GM06990 (cell line): ENCODE results near the gene ELN.

Experiments used
- DNase-seq: peaks from one replicate; pipeline ENCODE4 v3.0.0-alpha.2; 2011; ENCODE audit not compliant: insufficient read length; ENCODE audit errors: extremely low read depth
- H3K27me3 ChIP-seq: replicated peaks from 2 replicates; pipeline ENCODE4 v1.6.0; 2011; ENCODE audit warnings: low read length; ENCODE audit not compliant: control insufficient read depth, insufficient read depth
- H3K36me3 ChIP-seq: 2 replicates; pipeline ENCODE4 v1.5.1; 2011; ENCODE audit warnings: low read length; ENCODE audit not compliant: control insufficient read depth, insufficient read depth
- H3K4me3 ChIP-seq: replicated peaks from 2 replicates; pipeline ENCODE4 v1.5.1; 2011; ENCODE audit warnings: low read depth, mild to moderate bottlenecking, control low read depth, low read length
- CTCF ChIP-seq: IDR thresholded peaks from 2 replicates; pipeline ENCODE4 v1.5.1; 2011; ENCODE audit warnings: low read length, control low read depth, mild to moderate bottlenecking, inconsistent platforms; ENCODE audit not compliant: insufficient read depth, poor library complexity, severe bottlenecking

Gene ELN

GRCh38 chr7:73984481-73985205 is 43.3 kb upstream of the ELN start:
- no peak overlapping the region for H3K4me3 ChIP-seq
- no peaks in the 10 kb centered on the region for H3K36me3 ChIP-seq
- no peak for TF ChIP-seq CTCF
- H3K27me3 ChIP-seq: no peaks in the 10 kb centered on the region
- DNase-seq: no peak

GRCh38 chr7:73985737-73986141 is 42.2 kb upstream of the ELN start:
- no peak for TF ChIP-seq CTCF
- Histone ChIP-seq H3K27me3 (no peaks in the 10 kb centered on the region), H3K4me3 (no peak overlapping the region), H3K36me3 (no peaks in the 10 kb centered on the region)
- DNase-seq: no peak

DNA sequence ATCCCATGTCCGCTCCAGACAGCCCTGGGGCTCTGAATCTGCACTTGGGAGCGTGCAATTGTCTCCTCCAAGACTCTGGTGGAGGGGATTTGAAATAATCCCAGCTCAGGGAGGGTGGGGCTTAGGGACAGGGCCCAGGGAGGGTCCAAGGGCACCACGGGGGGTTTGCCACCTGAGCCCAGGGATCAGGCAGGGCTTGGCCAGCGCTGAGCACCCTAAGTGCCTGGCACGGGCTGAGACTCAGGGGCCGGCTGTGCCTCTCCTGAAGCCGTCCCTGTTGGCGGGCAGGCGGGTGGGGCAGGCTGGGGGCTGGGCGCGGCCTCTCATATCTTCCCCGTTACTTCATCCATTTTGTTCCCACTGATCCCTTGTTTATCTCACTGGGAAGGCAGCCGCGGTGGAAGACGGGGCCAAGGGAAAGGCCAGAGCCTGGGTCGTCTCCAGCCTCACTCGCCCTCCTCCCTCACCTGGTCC is 41.8 kb upstream of the ELN start:
- Histone ChIP-seq H3K4me3 (no peak overlapping the region), H3K36me3 (no peaks in the 10 kb centered on the region), H3K27me3 (no peaks in the 10 kb centered on the region)
- no peak for TF ChIP-seq CTCF
- DNase-seq: no peak

DNA sequence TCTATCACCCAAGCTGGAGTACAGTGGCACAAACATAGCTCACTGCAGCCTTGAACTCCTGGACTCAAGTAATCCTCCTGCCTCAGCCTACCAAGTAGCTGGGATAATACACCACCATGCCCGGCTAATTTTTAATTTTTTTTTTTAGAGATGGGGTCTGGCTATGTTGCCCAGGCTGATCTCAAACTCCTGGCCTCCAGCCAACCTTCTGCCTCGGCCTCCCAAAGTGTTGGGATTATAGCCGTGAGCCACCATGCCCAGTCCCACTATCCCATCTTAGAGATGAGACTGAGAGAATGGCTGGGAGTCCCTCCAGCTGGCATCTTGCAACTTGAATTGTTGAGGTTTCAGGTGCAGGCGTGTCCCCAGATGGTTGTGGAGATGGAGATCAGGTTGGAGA is 40.7 kb upstream of the ELN start:
- Histone ChIP-seq H3K36me3 (no peaks in the 10 kb centered on the region), H3K27me3 (no peaks in the 10 kb centered on the region), H3K4me3 (no peak overlapping the region)
- no peak for TF ChIP-seq CTCF
- no peak for DNase-seq

GRCh38 chr7:73988197-73988596 is 39.8 kb upstream of the ELN start:
- no peak for DNase-seq

More at GRCh38 chr7:73988197-73988596, 39.8 kb upstream of the ELN start:
- no peaks in the 10 kb centered on the region for H3K27me3 ChIP-seq
- H3K4me3 ChIP-seq: no peak overlapping the region
- no peak for TF ChIP-seq CTCF
- no peaks in the 10 kb centered on the region for H3K36me3 ChIP-seq
